GM21360 (cell line): ENCODE data around the gene TMC5.
"Not testable (repeated sequence)": the region's sequence is repeated elsewhere in the genome, so short reads cannot be mapped to it uniquely, and the experiment has no call there.

ENCODE experiments used
- ATAC-seq: cut with Tn5 transposase; IDR thresholded peaks from one replicate; pipeline ENCODE4 v1.9.1; 2021; ENCODE audit warnings: mild to moderate bottlenecking, moderate library complexity; ENCODE audit not compliant: unreplicated experiment

TMC5 gene

GRCh38 chr16:19528666-19529065, 111.0 kb downstream of the TMC5 start:
- ATAC-seq, result no peak

DNA sequence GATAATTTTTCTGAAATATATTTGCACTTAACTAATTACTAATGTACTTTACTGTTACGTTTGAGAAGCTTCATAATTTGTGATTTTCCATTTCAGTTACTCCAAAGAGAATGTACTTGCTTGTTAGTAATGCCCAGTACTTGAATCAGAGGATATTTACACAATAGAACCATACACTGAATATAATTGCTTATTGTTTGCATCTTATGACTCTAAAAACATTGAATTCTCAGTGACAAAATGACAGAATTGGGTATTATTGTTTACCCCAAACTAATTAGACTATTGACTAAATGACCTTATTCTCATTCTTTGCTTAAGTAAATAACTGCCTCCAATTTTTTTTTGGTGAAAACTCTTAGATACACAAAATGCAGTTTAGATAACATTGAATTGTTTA, 114.9 kb downstream of the TMC5 start:
- ATAC-seq, result no peak

DNA sequence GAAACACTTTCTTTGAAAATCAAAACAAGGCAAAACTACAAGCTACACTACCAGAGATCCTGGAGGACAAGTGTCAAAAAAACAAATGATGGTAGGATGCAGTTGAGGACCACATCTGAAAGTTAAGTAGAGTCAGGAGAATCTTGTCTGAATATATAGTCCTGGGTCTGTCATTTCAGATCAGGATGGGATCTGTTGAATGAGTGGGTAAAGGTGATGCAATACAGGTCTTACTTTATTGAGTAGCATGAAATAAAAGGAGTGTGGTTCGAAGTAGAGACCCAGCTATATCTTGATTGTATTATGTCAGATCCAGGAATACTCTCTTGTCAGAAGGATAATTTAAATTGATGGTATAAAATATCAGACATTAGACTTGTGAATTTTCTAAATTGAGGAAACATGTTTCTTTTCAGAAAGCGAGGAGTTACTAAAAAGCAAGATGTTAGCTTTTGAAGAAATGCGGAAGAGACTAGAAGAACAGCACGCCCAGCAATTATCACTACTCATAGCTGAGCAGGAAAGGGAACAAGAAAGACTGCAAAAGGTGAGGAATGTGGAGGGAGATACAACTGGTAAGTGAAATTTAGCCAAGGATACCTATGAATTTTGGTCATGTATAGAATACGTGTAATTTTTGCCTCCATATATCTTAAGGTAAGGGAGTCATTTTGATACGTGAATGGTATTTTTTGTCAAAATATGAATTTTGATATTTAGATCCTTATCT, 122.7 kb downstream of the TMC5 start:
- no peak for ATAC-seq

DNA sequence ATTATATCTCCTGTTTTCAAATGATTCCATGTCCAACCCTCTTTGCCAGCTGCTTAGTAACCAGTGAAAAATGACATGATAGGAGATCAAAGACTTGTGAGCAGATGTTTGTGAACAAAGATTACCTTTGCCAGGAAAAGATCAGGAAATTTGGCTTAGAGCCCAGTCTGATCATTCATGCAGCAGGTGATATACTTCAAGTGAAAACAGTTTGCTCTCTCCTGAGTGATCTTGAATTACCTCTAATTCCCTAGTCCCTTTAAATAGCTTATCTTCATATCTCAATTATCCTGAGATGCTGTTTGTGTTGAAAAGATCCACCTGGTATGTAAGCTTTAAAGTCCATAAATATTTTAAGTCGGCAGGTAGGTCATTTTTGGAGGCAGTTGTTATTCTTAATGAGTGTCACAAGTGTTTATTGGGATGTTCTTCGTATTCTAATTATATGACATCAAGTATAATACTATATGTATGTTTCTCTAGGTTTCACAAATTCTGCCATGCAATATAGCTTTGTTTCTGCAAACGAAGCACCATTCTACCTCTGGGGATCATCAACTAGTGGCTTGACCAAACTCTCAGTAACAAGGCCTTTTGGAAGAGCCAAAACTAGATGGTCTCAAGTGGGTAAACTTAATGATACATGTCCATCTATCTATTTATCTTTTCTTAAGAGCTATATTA, 124.6 kb downstream of the TMC5 start:
- ATAC-seq, result no peak

GRCh38 chr16:19543278-19543996, 125.8 kb downstream of the TMC5 start:
- not testable (repeated sequence) for ATAC-seq

DNA sequence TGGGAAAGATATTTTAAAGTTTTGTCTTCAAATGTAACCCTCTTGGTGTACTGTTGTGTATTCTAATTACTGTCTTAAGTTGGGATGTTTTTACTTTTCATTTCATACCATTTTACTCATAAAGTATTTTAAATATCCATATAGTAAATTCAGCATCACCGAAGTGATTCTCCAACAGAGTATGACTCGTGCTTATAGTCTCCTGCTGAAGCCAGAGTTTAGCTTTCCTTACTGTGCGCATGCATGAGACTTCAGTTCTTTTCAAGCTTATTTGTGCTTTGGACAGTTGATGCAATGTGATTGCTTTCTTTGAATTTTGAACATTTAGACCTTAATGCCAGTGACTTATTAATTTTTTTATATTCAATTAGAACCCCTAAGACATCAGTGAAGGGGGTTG, 130.5 kb downstream of the TMC5 start:
- ATAC-seq, result no peak
